HepG2 (cell line): ENCODE data around the gene CLTA. TPM values are rescaled to one million over a fixed set of nuclear protein-coding genes. Genes with fewer than 3 reads are reported as not detected.
A peak's percentile ranks its signal among the peaks of the same experiment; 100 is the strongest.

ENCODE experiments used
- FOSL2 ChIP-seq: sonication (generic); formaldehyde crosslinking; IDR thresholded peaks from 2 replicates; pipeline ENCODE4 v1.4.0; 2020; ENCODE audit warnings: missing genetic modification reagents
- GABPB1 ChIP-seq: IDR thresholded peaks from 2 replicates; pipeline ENCODE4 v1.6.1; 2016; ENCODE audit warnings: mild to moderate bottlenecking, missing genetic modification reagents, moderate library complexity, missing compliant biosample characterization
- KLF9 ChIP-seq: IDR thresholded peaks from 2 replicates; pipeline ENCODE4 v1.6.1; 2016; ENCODE audit warnings: low read depth
- MAFG ChIP-seq: sonication (generic); formaldehyde crosslinking; IDR thresholded peaks from 2 replicates; pipeline ENCODE4 v1.5.1; 2020; ENCODE audit warnings: mild to moderate bottlenecking, missing genetic modification reagents
- MED8 ChIP-seq: sonication (generic); formaldehyde crosslinking; IDR thresholded peaks from 2 replicates; pipeline ENCODE4 v1.8.1; 2023; ENCODE audit warnings: mild to moderate bottlenecking, missing genetic modification reagents; ENCODE audit not compliant: insufficient replicate concordance
- PAWR ChIP-seq: sonication (generic); formaldehyde crosslinking; IDR thresholded peaks from 2 replicates; pipeline ENCODE4 v1.4.0; 2020; ENCODE audit warnings: missing genetic modification reagents, mild to moderate bottlenecking, borderline replicate concordance
- TARDBP ChIP-seq: sonication (generic); formaldehyde crosslinking; IDR thresholded peaks from 2 replicates; pipeline ENCODE4 v1.8.0; 2022; ENCODE audit warnings: mild to moderate bottlenecking, missing genetic modification reagents
- ZNF446 ChIP-seq: sonication (generic); formaldehyde crosslinking; IDR thresholded peaks from 2 replicates; pipeline ENCODE4 v1.5.0; 2020; ENCODE audit warnings: mild to moderate bottlenecking, missing genetic modification reagents
- ZNF563 ChIP-seq: sonication (generic); formaldehyde crosslinking; IDR thresholded peaks from 2 replicates; pipeline ENCODE4 v1.8.0; 2022; ENCODE audit warnings: mild to moderate bottlenecking, moderate library complexity, missing genetic modification reagents
- ZSCAN20 ChIP-seq: sonication (generic); formaldehyde crosslinking; IDR thresholded peaks from 2 replicates; pipeline ENCODE4 v1.4.0; 2020; ENCODE audit warnings: missing genetic modification reagents, mild to moderate bottlenecking, borderline replicate concordance
- polyA plus RNA-seq, 8 experiments: library from polyadenylated mRNA; depleted of rRNA in 3 of 8; stranded (reverse) in 7 of 8; unstranded in 1 of 8; fragments of >200 nt; fragmentation: Illumina TruSeq in 4 of 8; extraction: Trizol in 4 of 8; gene quantifications; 2 replicates each; pipeline versions ENCODE4 v1.2.1 to v1.2.3, GENCODE V29; 2011 to 2016; ENCODE audit warnings: low read depth in 4 of 8, missing spikeins in 1 of 8, mixed read lengths in 1 of 8; ENCODE audit not compliant: insufficient read depth in 1 of 8
- total RNA-seq, 5 experiments: library from RNA; depleted of rRNA; stranded (reverse); fragments of >200 nt; fragmentation: Illumina TruSeq; extraction: Trizol; gene quantifications; 2 replicates each; pipeline ENCODE4 v1.2.3, GENCODE V29; 2016; ENCODE audit warnings: low read depth in 1 of 5
- TF ChIP-seq, protein P1 (sequence below): sonication (generic); formaldehyde crosslinking; conservative IDR thresholded peaks from 2 replicates; pipeline ENCODE4 v1.8.0; 2022; ENCODE audit warnings: missing genetic modification reagents
- TF ChIP-seq, protein P2 (sequence below): sonication (generic); formaldehyde crosslinking; IDR thresholded peaks from 2 replicates; pipeline ENCODE4 v1.4.0; 2020; ENCODE audit warnings: missing genetic modification reagents
- TF ChIP-seq, protein P3 (sequence below): sonication (generic); formaldehyde crosslinking; IDR thresholded peaks from 2 replicates; pipeline ENCODE4 v1.5.1; 2020; ENCODE audit warnings: mild to moderate bottlenecking, missing genetic modification reagents, moderate library complexity
- TF ChIP-seq, protein P4 (sequence below): sonication (generic); formaldehyde crosslinking; IDR thresholded peaks from 2 replicates; pipeline ENCODE4 v1.4.0; 2020; ENCODE audit warnings: missing genetic modification reagents
- TF ChIP-seq, protein P5 (sequence below): IDR thresholded peaks from 2 replicates; pipeline ENCODE4 v1.6.1; 2016

Gene CLTA
- total and polyA plus RNA-seq, 2 of the 13 experiments (the other 11 are each of a cell fraction or from before 2014, with no cell fraction given), result 143 to 222 TPM

DNA sequence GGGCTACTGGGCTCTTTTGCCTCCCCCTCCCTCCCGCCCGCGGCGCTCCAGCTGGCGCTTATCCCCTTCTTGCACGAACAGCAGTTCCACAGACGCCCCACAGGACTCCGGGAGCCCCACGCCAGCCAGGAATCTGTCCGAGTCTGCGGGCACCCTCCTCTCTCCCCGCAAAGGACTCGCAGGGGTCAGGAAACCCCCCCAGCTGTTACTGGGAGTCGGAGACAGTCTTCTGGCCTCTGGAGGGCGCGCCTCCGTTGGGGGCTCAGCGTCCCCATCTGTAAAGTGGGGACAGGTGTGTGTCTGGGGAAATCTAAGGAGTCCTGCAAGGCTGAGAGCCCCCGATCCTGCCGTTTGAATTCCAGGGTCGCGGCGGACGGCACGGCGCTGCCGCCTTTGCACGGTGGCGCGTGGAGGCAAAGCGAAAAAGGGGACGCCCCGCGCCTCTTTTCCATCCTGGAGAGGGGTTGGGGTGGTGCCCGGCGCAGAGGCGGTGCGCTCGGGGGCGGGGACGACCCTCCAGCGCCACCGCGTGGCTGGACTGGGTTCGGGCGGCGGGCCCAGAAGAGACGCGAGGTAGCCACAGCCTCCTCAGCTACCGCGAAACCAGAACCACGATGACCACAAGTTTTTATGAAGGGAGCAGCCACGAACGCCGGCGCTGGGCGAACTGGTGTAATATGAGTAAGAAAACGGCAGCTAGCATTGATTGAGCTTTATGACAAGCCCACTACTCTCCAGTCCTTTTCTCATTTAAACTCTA lies 24.4 kb upstream of the CLTA start (continued):
- TF ChIP-seq ZNF563 (CRISPR knock-in tag) (no peak; the same call in 1 of the 2 replicates), GABPB1 (CRISPR knock-in tag) (peak; percentile 41; the same call in 1 of the 2 replicates), MED8 (CRISPR knock-in tag) (no peak), ZSCAN20 (CRISPR knock-in tag) (no peak), FOSL2 (CRISPR knock-in tag) (no peak), TARDBP (CRISPR knock-in tag) (0 out of 2 replicates have a peak, but pooled peaks have one; percentile 38), KLF9 (CRISPR knock-in tag) (0 out of 2 replicates have a peak, but pooled peaks have one; percentile 26), ZNF446 (no peak), PAWR (CRISPR knock-in tag) (no peak), MAFG (CRISPR knock-in tag) (no peak)
- TF ChIP-seq, protein P1, sequence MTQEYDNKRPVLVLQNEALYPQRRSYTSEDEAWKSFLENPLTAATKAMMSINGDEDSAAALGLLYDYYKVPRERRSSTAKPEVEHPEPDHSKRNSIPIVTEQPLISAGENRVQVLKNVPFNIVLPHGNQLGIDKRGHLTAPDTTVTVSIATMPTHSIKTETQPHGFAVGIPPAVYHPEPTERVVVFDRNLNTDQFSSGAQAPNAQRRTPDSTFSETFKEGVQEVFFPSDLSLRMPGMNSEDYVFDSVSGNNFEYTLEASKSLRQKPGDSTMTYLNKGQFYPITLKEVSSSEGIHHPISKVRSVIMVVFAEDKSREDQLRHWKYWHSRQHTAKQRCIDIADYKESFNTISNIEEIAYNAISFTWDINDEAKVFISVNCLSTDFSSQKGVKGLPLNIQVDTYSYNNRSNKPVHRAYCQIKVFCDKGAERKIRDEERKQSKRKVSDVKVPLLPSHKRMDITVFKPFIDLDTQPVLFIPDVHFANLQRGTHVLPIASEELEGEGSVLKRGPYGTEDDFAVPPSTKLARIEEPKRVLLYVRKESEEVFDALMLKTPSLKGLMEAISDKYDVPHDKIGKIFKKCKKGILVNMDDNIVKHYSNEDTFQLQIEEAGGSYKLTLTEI (CRISPR knock-in tag), result no peak
- TF ChIP-seq, protein P2, sequence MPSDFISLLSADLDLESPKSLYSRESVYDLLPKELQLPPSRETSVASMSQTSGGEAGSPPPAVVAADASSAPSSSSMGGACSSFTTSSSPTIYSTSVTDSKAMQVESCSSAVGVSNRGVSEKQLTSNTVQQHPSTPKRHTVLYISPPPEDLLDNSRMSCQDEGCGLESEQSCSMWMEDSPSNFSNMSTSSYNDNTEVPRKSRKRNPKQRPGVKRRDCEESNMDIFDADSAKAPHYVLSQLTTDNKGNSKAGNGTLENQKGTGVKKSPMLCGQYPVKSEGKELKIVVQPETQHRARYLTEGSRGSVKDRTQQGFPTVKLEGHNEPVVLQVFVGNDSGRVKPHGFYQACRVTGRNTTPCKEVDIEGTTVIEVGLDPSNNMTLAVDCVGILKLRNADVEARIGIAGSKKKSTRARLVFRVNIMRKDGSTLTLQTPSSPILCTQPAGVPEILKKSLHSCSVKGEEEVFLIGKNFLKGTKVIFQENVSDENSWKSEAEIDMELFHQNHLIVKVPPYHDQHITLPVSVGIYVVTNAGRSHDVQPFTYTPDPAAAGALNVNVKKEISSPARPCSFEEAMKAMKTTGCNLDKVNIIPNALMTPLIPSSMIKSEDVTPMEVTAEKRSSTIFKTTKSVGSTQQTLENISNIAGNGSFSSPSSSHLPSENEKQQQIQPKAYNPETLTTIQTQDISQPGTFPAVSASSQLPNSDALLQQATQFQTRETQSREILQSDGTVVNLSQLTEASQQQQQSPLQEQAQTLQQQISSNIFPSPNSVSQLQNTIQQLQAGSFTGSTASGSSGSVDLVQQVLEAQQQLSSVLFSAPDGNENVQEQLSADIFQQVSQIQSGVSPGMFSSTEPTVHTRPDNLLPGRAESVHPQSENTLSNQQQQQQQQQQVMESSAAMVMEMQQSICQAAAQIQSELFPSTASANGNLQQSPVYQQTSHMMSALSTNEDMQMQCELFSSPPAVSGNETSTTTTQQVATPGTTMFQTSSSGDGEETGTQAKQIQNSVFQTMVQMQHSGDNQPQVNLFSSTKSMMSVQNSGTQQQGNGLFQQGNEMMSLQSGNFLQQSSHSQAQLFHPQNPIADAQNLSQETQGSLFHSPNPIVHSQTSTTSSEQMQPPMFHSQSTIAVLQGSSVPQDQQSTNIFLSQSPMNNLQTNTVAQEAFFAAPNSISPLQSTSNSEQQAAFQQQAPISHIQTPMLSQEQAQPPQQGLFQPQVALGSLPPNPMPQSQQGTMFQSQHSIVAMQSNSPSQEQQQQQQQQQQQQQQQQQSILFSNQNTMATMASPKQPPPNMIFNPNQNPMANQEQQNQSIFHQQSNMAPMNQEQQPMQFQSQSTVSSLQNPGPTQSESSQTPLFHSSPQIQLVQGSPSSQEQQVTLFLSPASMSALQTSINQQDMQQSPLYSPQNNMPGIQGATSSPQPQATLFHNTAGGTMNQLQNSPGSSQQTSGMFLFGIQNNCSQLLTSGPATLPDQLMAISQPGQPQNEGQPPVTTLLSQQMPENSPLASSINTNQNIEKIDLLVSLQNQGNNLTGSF (CRISPR knock-in tag), result no peak
- TF ChIP-seq, protein P3, sequence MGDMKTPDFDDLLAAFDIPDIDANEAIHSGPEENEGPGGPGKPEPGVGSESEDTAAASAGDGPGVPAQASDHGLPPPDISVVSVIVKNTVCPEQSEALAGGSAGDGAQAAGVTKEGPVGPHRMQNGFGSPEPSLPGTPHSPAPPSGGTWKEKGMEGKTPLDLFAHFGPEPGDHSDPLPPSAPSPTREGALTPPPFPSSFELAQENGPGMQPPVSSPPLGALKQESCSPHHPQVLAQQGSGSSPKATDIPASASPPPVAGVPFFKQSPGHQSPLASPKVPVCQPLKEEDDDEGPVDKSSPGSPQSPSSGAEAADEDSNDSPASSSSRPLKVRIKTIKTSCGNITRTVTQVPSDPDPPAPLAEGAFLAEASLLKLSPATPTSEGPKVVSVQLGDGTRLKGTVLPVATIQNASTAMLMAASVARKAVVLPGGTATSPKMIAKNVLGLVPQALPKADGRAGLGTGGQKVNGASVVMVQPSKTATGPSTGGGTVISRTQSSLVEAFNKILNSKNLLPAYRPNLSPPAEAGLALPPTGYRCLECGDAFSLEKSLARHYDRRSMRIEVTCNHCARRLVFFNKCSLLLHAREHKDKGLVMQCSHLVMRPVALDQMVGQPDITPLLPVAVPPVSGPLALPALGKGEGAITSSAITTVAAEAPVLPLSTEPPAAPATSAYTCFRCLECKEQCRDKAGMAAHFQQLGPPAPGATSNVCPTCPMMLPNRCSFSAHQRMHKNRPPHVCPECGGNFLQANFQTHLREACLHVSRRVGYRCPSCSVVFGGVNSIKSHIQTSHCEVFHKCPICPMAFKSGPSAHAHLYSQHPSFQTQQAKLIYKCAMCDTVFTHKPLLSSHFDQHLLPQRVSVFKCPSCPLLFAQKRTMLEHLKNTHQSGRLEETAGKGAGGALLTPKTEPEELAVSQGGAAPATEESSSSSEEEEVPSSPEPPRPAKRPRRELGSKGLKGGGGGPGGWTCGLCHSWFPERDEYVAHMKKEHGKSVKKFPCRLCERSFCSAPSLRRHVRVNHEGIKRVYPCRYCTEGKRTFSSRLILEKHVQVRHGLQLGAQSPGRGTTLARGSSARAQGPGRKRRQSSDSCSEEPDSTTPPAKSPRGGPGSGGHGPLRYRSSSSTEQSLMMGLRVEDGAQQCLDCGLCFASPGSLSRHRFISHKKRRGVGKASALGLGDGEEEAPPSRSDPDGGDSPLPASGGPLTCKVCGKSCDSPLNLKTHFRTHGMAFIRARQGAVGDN, result peak; percentile 60
- TF ChIP-seq, protein P4, sequence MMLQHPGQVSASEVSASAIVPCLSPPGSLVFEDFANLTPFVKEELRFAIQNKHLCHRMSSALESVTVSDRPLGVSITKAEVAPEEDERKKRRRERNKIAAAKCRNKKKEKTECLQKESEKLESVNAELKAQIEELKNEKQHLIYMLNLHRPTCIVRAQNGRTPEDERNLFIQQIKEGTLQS (CRISPR knock-in tag), result no peak
- TF ChIP-seq, protein P5, sequence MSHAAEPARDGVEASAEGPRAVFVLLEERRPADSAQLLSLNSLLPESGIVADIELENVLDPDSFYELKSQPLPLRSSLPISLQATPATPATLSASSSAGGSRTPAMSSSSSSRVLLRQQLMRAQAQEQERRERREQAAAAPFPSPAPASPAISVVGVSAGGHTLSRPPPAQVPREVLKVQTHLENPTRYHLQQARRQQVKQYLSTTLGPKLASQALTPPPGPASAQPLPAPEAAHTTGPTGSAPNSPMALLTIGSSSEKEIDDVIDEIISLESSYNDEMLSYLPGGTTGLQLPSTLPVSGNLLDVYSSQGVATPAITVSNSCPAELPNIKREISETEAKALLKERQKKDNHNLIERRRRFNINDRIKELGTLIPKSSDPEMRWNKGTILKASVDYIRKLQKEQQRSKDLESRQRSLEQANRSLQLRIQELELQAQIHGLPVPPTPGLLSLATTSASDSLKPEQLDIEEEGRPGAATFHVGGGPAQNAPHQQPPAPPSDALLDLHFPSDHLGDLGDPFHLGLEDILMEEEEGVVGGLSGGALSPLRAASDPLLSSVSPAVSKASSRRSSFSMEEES (CRISPR knock-in tag), result no peak
